ENCODE measurements around the gene EVL.

EVL gene

GRCh38 chr14:100188392-100189030 lies 123.3 kb downstream of the EVL start:
- no peak for DNase-seq (ENCODE audit: extremely low spot score, insufficient read length, low read depth)
- FAIRE-seq, result no peak

DNA sequence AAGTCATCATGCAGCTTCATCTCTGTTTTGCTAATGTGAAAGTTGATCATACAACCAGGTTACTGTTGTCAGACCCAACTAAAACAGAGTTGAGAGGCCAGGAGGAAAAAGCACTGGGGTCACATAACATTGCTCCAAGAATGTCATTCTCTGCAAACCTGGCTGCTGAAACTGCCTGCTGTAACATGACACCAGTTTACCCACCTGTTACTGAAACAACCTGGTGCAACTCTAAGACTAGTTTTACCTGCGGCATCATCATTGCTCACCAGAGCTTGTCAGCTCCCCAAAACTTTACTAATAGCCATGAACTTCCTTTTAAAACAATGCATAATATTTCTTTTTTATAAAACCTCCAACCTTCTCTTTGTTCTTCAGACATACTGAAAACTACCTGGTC lies 124.9 kb downstream of the EVL start:
- no peak for FAIRE-seq
- no peak for DNase-seq (ENCODE audit: extremely low spot score, insufficient read length, low read depth)

- no peak for FAIRE-seq
- DNase-seq (ENCODE audit: extremely low spot score, insufficient read length, low read depth), result no peak
These were observed 126.5 kb downstream of the EVL start for GRCh38 chr14:100191584-100192249.

- FAIRE-seq (no peak), DNase-seq (ENCODE audit: extremely low spot score, insufficient read length, low read depth) (no peak)
These were observed 127.0 kb downstream of the EVL start for GRCh38 chr14:100192250-100192671.

DNA sequence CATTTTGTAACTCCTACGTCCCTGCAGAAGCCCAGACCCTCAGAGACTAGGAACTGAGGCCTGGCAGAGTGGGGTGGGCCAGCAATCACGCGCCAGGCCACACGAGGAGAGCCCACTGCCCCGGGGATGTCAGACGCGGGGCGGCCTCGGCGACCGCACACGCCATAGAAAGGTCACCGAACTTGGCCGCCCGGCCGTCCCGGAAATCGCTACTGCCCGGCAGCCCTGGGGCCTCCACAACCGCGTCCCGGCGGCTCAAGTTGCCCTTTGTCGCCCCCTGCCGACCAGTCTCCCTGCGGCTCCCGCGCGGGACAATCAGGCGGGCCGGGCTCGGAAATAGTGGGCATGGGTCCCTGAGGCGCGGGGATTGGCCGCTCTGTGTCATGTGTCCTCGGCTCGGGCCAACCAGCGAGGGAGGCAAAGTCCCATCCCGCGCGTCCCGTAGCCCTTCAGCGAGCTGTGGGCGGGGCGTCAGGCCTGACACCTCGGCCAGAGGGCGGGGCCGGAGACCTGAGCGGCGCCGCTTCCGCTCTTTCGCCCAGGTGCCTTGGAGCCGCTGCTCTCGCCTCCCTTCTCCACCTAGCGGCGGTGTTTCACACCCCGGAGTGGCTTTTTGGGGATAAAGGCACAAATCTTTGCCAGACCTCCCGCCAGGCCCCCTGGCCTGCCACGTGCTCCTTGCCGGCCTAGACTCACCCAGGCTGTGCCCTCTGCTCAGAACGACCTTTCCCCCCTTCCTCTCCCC lies 127.6 kb downstream of the EVL start:
- FAIRE-seq (peak; percentile 98), DNase-seq (ENCODE audit: extremely low spot score, insufficient read length, low read depth) (peak; percentile 99)

All from GM18507 (cell line).